MCF 10A (cell line): ENCODE measurements around the gene SH3BGRL. TPM values are rescaled to one million over a fixed set of nuclear protein-coding genes. Genes with fewer than 3 reads are reported as not detected.

Experiments used
- BruUV-seq: library from RNA; stranded (reverse); fragments of 400-500 nt; replicated peaks from 2 replicates; lab custom pipeline; 2021; lab: Mats Ljungman, UMichigan
- CTCF ChIA-PET: fragments of 300-600 bp; sonication (Branson Sonifier 250); formaldehyde crosslinking; extraction: SDS; loops from one replicate; lab custom pipeline; 2021; ENCODE audit warnings: antibody characterized with exemption, inconsistent platforms; lab: Yijun Ruan, JAX
- POLR2A ChIA-PET: fragments of 300-600, 350-650 bp; sonication (Branson Sonifier 250); formaldehyde crosslinking; extraction: SDS; loops from one replicate; lab custom pipeline; 2020; ENCODE audit warnings: antibody characterized with exemption, inconsistent platforms; lab: Yijun Ruan, JAX
- DNase-seq: peaks from one replicate; pipeline ENCODE4 v3.0.0-alpha.2; 2018; ENCODE audit not compliant: unreplicated experiment
- H3K27ac Mint-ChIP-seq: one replicate; pipeline ENCODE4 v1.8.0; 2022; ENCODE audit warnings: mild to moderate bottlenecking, low read depth, mixed read lengths; ENCODE audit not compliant: unreplicated experiment
- H3K27me3 Mint-ChIP-seq: one replicate; pipeline ENCODE4 v1.8.0; 2022; ENCODE audit warnings: mixed read lengths; ENCODE audit not compliant: insufficient read depth, unreplicated experiment
- H3K36me3 Mint-ChIP-seq: one replicate; pipeline ENCODE4 v1.8.0; 2022; ENCODE audit warnings: mild to moderate bottlenecking, moderate library complexity, mixed read lengths; ENCODE audit not compliant: insufficient read depth, unreplicated experiment
- H3K4me1 Mint-ChIP-seq: one replicate; pipeline ENCODE4 v1.8.0; 2022; ENCODE audit warnings: mixed read lengths; ENCODE audit not compliant: insufficient read depth, unreplicated experiment
- H3K4me3 Mint-ChIP-seq: one replicate; pipeline ENCODE4 v1.8.0; 2022; ENCODE audit warnings: mild to moderate bottlenecking, moderate library complexity, mixed read lengths; ENCODE audit not compliant: unreplicated experiment
- H3K9me3 Mint-ChIP-seq: one replicate; pipeline ENCODE4 v1.8.0; 2022; ENCODE audit warnings: mixed read lengths; ENCODE audit not compliant: unreplicated experiment
- CTCF ChIP-seq: fragments of 200-600 bp; IDR thresholded peaks from one replicate; pipeline ENCODE4 v1.8.0; 2022; ENCODE audit warnings: antibody characterized with exemption, mild to moderate bottlenecking; ENCODE audit not compliant: unreplicated experiment
- intact Hi-C: fragments of 100-400 bp; cut with micrococcal nuclease; formaldehyde crosslinking; loops from 2 replicates; pipeline ENCODE4 v1.14.1; 2022
- total RNA-seq: library from RNA; stranded (reverse); gene quantifications from 2 replicates; pipeline ENCODE4 v1.2.3, GENCODE V29; 2022

Gene SH3BGRL
- total RNA-seq, 1 experiment from 2014 or later: 53.4 TPM

GRCh38 chrX:81215685-81216084 lies 13.8 kb downstream of the SH3BGRL start:
- H3K27me3 Mint-ChIP-seq: no peaks in the 10 kb centered on the region
- no peak overlapping the region for H3K4me3 Mint-ChIP-seq
- ChIA-PET CTCF (no interaction called here), POLR2A (interaction anchor here (1.4 kb wide), 1 partner anchor 14 kb away, joined by 5 read pairs; the partner anchor contains the start of genes HMGN5 and SH3BGRL)
- no peak overlapping the region for H3K27ac Mint-ChIP-seq
- intact Hi-C loops: no loop called here
- BruUV-seq: no TSS peak
- TF ChIP-seq CTCF: no peak
- no peak for DNase-seq
- peaks cover 24% of the 10 kb centered on the region for H3K9me3 Mint-ChIP-seq
- peaks cover 22% of the 10 kb centered on the region for H3K36me3 Mint-ChIP-seq
- H3K4me1 Mint-ChIP-seq: no peaks in the 10 kb centered on the region

- H3K4me3 Mint-ChIP-seq: no peak overlapping the region
- no peaks in the 10 kb centered on the region for H3K4me1 Mint-ChIP-seq
- no peak for DNase-seq
- no peak for TF ChIP-seq CTCF
- CTCF ChIA-PET: interaction anchor here (0.6 to 0.9 kb wide), 2 partner anchors 11 to 28 kb away, joined by 3 to 5 read pairs; partner anchors contain the start of genes HMGN5 and SH3BGRL
- no peaks in the 10 kb centered on the region for H3K27me3 Mint-ChIP-seq
- BruUV-seq: no TSS peak
- POLR2A ChIA-PET: no interaction called here
- intact Hi-C loops: no loop called here
- H3K9me3 Mint-ChIP-seq: no peaks in the 10 kb centered on the region
- H3K36me3 Mint-ChIP-seq: peaks cover 6% of the 10 kb centered on the region
- H3K27ac Mint-ChIP-seq: no peak overlapping the region
Measured at GRCh38 chrX:81229229-81229628, 27.3 kb downstream of the SH3BGRL start.

GRCh38 chrX:81229901-81230300 lies 28.0 kb downstream of the SH3BGRL start:
- POLR2A ChIA-PET: no interaction called here

GRCh38 chrX:81231476-81231875 lies 29.6 kb downstream of the SH3BGRL start:
- intact Hi-C loops: no loop called here
- POLR2A ChIA-PET: no interaction called here
- TF ChIP-seq CTCF: no peak
- Mint-ChIP-seq H3K4me3 (no peak overlapping the region), H3K27ac (no peak overlapping the region), H3K36me3 (peaks cover 8% of the 10 kb centered on the region), H3K27me3 (no peaks in the 10 kb centered on the region), H3K9me3 (peaks cover 2% of the 10 kb centered on the region), H3K4me1 (no peaks in the 10 kb centered on the region)
- DNase-seq: no peak
- no TSS peak for BruUV-seq
- CTCF ChIA-PET: no interaction called here

More at GRCh38 chrX:81229901-81230300, 28.0 kb downstream of the SH3BGRL start:
- Mint-ChIP-seq H3K27ac (no peak overlapping the region), H3K36me3 (peaks cover 6% of the 10 kb centered on the region), H3K9me3 (no peaks in the 10 kb centered on the region), H3K27me3 (no peaks in the 10 kb centered on the region), H3K4me3 (no peak overlapping the region), H3K4me1 (no peaks in the 10 kb centered on the region)
- no peak for DNase-seq
- CTCF ChIA-PET: no interaction called here
- intact Hi-C loops: no loop called here
- no peak for TF ChIP-seq CTCF
- BruUV-seq: no TSS peak
